Measurements from ENCODE around the gene OR4N2. TPM values are rescaled to one million over a fixed set of nuclear protein-coding genes. Genes with fewer than 3 reads are reported as not detected.
"Not testable (repeated sequence)": the region's sequence is repeated elsewhere in the genome, so short reads cannot be mapped to it uniquely, and the experiment has no call there.

The OR4N2 gene
- total RNA-seq, 1 experiment from 2014 or later = not detected

- H3K27ac ChIP-seq (ENCODE audit: low read length); intact Hi-C loops (cut with micrococcal nuclease; ENCODE audit: unreplicated experiment); H3K9me3 ChIP-seq (ENCODE audit: control insufficient read depth, insufficient read depth, low read depth, low read length); H3K27me3 ChIP-seq (ENCODE audit: control insufficient read depth, insufficient read depth, low read length); ATAC-seq; BruUV-seq (replicated peaks); H3K4me3 ChIP-seq (ENCODE audit: low read depth in 2 of 2, low read length in 2 of 2); CTCF ChIA-PET; H3K36me3 ChIP-seq (ENCODE audit: control insufficient read depth, insufficient read depth, low read length); H3K4me1 ChIP-seq (ENCODE audit: control insufficient read depth, insufficient read depth, low read length); in situ Hi-C loops (cut with HindIII; ENCODE audit: low pct_unique_long_range_greater_than_20kb, low sequenced_read_pairs); DNase-seq (ENCODE audit: low read depth, low spot score); POLR2A ChIA-PET: not testable (repeated sequence)
Measured at GRCh38 chr14:19813171-19813920, 9.8 kb downstream of the OR4N2 start.

GRCh38 chr14:19819879-19820278 lies 16.3 kb downstream of the OR4N2 start:
- DNase-seq (ENCODE audit: low read depth, low spot score); H3K27ac ChIP-seq (ENCODE audit: low read length); H3K4me3 ChIP-seq (ENCODE audit: low read depth in 2 of 2, low read length in 2 of 2); POLR2A ChIA-PET; BruUV-seq (replicated peaks); H3K27me3 ChIP-seq (ENCODE audit: control insufficient read depth, insufficient read depth, low read length); in situ Hi-C loops (cut with HindIII; ENCODE audit: low pct_unique_long_range_greater_than_20kb, low sequenced_read_pairs); H3K4me1 ChIP-seq (ENCODE audit: control insufficient read depth, insufficient read depth, low read length); intact Hi-C loops (cut with micrococcal nuclease; ENCODE audit: unreplicated experiment); ATAC-seq; CTCF ChIA-PET; H3K36me3 ChIP-seq (ENCODE audit: control insufficient read depth, insufficient read depth, low read length); H3K9me3 ChIP-seq (ENCODE audit: control insufficient read depth, insufficient read depth, low read depth, low read length): not testable (repeated sequence)

DNA sequence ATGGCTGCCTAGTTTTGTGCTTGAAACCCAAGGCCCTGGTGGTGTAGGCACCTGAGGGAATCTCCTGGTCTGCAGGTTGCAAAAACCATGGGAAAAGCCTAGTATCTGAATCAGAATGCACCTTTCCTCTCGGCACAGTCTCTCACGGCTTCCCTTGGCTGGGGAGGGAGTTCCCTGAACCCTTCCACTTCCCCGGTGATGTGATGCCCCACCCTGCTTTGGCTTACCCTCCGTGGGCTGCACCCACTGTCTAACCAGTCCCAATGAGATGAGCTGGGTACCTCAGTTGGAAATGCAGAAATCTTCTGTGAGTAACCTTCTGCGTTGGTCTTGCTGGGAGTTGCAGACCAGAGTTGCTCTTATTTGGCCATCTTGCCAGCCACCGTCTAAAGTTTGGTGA lies 17.4 kb downstream of the OR4N2 start:
- H3K4me3 ChIP-seq (ENCODE audit: low read depth in 2 of 2, low read length in 2 of 2); in situ Hi-C loops (cut with HindIII; ENCODE audit: low pct_unique_long_range_greater_than_20kb, low sequenced_read_pairs); POLR2A ChIA-PET; intact Hi-C loops (cut with micrococcal nuclease; ENCODE audit: unreplicated experiment); H3K27me3 ChIP-seq (ENCODE audit: control insufficient read depth, insufficient read depth, low read length); ATAC-seq; H3K4me1 ChIP-seq (ENCODE audit: control insufficient read depth, insufficient read depth, low read length); H3K36me3 ChIP-seq (ENCODE audit: control insufficient read depth, insufficient read depth, low read length); DNase-seq (ENCODE audit: low read depth, low spot score); H3K9me3 ChIP-seq (ENCODE audit: control insufficient read depth, insufficient read depth, low read depth, low read length); CTCF ChIA-PET; BruUV-seq (replicated peaks); H3K27ac ChIP-seq (ENCODE audit: low read length): not testable (repeated sequence)

DNA sequence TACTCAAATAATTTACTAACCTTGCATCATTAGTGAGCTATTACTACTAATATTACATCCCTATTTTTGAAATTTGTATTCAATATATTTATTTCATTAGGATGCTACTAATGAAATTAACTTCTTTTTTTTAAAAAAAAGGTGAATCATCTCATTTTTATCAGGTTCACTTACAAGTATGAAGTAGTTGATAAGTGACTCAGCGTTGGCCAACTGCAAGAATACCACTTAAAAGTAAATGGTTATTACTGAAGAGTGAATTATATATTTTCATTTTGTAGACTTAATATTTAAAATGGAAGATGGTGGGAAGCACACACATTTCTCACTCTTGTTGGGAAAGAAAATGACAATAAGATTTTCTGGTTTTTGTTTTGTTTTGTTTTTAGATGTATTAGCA lies 19.6 kb downstream of the OR4N2 start:
- in situ Hi-C loops (cut with HindIII; ENCODE audit: low pct_unique_long_range_greater_than_20kb, low sequenced_read_pairs) = no loop called here
- H3K4me1 ChIP-seq (ENCODE audit: control insufficient read depth, insufficient read depth, low read length) = no peaks in the 10 kb centered on the region
- ATAC-seq = no peak
- intact Hi-C loops (cut with micrococcal nuclease; ENCODE audit: unreplicated experiment) = no loop called here
- DNase-seq (ENCODE audit: low read depth, low spot score) = no peak
- H3K27ac ChIP-seq (ENCODE audit: low read length) = no peak overlapping the region
- no peaks in the 10 kb centered on the region for H3K9me3 ChIP-seq (ENCODE audit: control insufficient read depth, insufficient read depth, low read depth, low read length)
- H3K36me3 ChIP-seq (ENCODE audit: control insufficient read depth, insufficient read depth, low read length) = no peaks in the 10 kb centered on the region
- TF ChIP-seq POLR2AphosphoS5 (IDR thresholded peaks at IDR 0.05; ENCODE audit: low read depth, low read length) (no peak), TCF7L2 (IDR thresholded peaks at IDR 0.05; ENCODE audit: low read depth, low read length) (no peak), SIN3A (IDR thresholded peaks at IDR 0.05; ENCODE audit: borderline replicate concordance, insufficient read depth, low read depth, low read length) (no peak)
- TF ChIP-seq, protein P1, sequence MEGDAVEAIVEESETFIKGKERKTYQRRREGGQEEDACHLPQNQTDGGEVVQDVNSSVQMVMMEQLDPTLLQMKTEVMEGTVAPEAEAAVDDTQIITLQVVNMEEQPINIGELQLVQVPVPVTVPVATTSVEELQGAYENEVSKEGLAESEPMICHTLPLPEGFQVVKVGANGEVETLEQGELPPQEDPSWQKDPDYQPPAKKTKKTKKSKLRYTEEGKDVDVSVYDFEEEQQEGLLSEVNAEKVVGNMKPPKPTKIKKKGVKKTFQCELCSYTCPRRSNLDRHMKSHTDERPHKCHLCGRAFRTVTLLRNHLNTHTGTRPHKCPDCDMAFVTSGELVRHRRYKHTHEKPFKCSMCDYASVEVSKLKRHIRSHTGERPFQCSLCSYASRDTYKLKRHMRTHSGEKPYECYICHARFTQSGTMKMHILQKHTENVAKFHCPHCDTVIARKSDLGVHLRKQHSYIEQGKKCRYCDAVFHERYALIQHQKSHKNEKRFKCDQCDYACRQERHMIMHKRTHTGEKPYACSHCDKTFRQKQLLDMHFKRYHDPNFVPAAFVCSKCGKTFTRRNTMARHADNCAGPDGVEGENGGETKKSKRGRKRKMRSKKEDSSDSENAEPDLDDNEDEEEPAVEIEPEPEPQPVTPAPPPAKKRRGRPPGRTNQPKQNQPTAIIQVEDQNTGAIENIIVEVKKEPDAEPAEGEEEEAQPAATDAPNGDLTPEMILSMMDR (IDR thresholded peaks at IDR 0.05) = no peak
- TF ChIP-seq, protein P2, sequence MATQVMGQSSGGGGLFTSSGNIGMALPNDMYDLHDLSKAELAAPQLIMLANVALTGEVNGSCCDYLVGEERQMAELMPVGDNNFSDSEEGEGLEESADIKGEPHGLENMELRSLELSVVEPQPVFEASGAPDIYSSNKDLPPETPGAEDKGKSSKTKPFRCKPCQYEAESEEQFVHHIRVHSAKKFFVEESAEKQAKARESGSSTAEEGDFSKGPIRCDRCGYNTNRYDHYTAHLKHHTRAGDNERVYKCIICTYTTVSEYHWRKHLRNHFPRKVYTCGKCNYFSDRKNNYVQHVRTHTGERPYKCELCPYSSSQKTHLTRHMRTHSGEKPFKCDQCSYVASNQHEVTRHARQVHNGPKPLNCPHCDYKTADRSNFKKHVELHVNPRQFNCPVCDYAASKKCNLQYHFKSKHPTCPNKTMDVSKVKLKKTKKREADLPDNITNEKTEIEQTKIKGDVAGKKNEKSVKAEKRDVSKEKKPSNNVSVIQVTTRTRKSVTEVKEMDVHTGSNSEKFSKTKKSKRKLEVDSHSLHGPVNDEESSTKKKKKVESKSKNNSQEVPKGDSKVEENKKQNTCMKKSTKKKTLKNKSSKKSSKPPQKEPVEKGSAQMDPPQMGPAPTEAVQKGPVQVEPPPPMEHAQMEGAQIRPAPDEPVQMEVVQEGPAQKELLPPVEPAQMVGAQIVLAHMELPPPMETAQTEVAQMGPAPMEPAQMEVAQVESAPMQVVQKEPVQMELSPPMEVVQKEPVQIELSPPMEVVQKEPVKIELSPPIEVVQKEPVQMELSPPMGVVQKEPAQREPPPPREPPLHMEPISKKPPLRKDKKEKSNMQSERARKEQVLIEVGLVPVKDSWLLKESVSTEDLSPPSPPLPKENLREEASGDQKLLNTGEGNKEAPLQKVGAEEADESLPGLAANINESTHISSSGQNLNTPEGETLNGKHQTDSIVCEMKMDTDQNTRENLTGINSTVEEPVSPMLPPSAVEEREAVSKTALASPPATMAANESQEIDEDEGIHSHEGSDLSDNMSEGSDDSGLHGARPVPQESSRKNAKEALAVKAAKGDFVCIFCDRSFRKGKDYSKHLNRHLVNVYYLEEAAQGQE (IDR thresholded peaks at IDR 0.05; ENCODE audit: insufficient read depth in 1 of 2, low read depth in 2 of 2, low read length in 1 of 2) = no peak
- ChIA-PET POLR2A (no interaction called here), CTCF (no interaction called here)
- no peaks in the 10 kb centered on the region for H3K27me3 ChIP-seq (ENCODE audit: control insufficient read depth, insufficient read depth, low read length)
- no peak overlapping the region for H3K4me3 ChIP-seq (ENCODE audit: low read depth in 2 of 2, low read length in 2 of 2)
- BruUV-seq (replicated peaks) = no TSS peak
